Measurements from ENCODE around the gene PPP3R2.

DNA sequence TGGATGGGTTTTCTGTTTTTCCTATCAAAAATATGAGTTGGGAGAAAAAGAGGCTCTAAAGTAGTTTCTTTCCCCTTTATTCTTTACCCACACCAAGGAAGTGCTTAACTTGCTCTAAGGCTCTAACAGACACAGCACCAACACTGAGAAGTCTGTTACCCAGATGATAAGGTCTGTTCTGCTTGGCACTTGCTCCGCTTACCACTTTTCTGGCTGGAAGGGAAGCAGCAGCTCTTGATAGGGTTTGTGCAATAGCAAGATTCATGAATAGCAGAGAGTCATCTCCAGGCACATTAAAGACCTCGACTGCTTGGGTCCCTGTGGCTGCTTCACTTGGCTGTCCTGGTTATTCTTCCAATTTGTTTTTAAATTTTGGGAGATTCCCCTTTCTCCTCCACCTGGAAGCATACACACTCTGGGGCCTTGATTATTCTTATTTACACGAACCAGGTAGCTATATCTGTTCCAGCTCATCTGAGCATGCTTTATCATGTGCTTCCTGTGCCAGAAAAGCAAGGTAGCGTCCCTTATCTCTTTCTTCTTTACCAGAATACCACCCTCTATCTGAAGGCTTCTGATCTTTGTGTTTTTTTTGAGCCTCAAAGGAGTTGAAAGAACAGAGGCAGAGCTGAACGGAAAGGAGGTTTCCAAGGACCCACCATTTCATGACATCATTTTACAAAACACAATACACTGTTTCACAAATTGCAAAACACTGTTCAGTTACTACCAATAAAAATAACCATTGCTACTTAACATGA, 24.8 kb downstream of the PPP3R2 start:
- TF ChIP-seq, protein P1, sequence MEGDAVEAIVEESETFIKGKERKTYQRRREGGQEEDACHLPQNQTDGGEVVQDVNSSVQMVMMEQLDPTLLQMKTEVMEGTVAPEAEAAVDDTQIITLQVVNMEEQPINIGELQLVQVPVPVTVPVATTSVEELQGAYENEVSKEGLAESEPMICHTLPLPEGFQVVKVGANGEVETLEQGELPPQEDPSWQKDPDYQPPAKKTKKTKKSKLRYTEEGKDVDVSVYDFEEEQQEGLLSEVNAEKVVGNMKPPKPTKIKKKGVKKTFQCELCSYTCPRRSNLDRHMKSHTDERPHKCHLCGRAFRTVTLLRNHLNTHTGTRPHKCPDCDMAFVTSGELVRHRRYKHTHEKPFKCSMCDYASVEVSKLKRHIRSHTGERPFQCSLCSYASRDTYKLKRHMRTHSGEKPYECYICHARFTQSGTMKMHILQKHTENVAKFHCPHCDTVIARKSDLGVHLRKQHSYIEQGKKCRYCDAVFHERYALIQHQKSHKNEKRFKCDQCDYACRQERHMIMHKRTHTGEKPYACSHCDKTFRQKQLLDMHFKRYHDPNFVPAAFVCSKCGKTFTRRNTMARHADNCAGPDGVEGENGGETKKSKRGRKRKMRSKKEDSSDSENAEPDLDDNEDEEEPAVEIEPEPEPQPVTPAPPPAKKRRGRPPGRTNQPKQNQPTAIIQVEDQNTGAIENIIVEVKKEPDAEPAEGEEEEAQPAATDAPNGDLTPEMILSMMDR (conservative IDR thresholded peaks at IDR 0.05; ENCODE audit: low read length): no peak
- no peak for TF ChIP-seq EZH2phosphoT487 (IDR thresholded peaks at IDR 0.05; ENCODE audit: borderline replicate concordance, low read depth, low read length)
